CD14-positive monocyte (primary cell): ENCODE measurements around the gene CTSD. TPM values are rescaled to one million over a fixed set of nuclear protein-coding genes. Genes with fewer than 3 reads are reported as not detected.

Source experiments
- DNase-seq, 3 donors: peaks; one replicate each; pipeline ENCODE4 v3.0.0-alpha.2; 2011 to 2022
- H2AFZ ChIP-seq: 2 replicates; pipeline ENCODE4 v1.6.0; 2012; ENCODE audit warnings: mild to moderate bottlenecking, low read depth, low read length, inconsistent platforms; ENCODE audit not compliant: insufficient read depth, poor library complexity, severe bottlenecking
- H3K27ac ChIP-seq, 2 donors: 1 replicate in 1 of 2; 2 replicates in 1 of 2; pipeline ENCODE4 v1.5.1; 2012 to 2013; ENCODE audit warnings: low read length in 2 of 2, control low read depth in 1 of 2, inconsistent platforms in 1 of 2, low read depth in 1 of 2, mild to moderate bottlenecking in 1 of 2
- H3K27me3 ChIP-seq, 2 donors: one replicate each; pipeline versions ENCODE4 v1.6.0 to v1.6.1; 2011 to 2013; ENCODE audit warnings: low read length in 2 of 2; ENCODE audit not compliant: control insufficient read depth in 2 of 2, insufficient read depth in 2 of 2
- H3K36me3 ChIP-seq, 2 donors: replicated peaks in 1 of 2; 1 replicate in 1 of 2; 2 replicates in 1 of 2; pipeline versions ENCODE4 v1.5.1 to v1.6.1; 2012 to 2013; ENCODE audit warnings: low read length in 2 of 2, control low read depth in 1 of 2, inconsistent platforms in 1 of 2, mild to moderate bottlenecking in 1 of 2; ENCODE audit not compliant: insufficient read depth in 2 of 2, control insufficient read depth in 1 of 2
- H3K4me1 ChIP-seq, 2 donors: 1 replicate in 1 of 2; 2 replicates in 1 of 2; pipeline versions ENCODE4 v1.5.1 to v1.6.1; 2012 to 2013; ENCODE audit warnings: low read length in 2 of 2, control low read depth in 1 of 2, inconsistent platforms in 1 of 2, mild to moderate bottlenecking in 1 of 2, moderate library complexity in 1 of 2; ENCODE audit not compliant: insufficient read depth in 2 of 2, control insufficient read depth in 1 of 2
- H3K4me2 ChIP-seq: replicated peaks from 2 replicates; pipeline ENCODE3; 2012; ENCODE audit warnings: low read length, moderate library complexity, mild to moderate bottlenecking; ENCODE audit not compliant: poor library complexity, severe bottlenecking; ENCODE audit errors: extremely low read depth
- H3K4me3 ChIP-seq, 3 experiments: fragments of 200-600 bp in 1 of 3; sonication (generic) in 1 of 3; replicated peaks in 1 of 3; 1 replicate in 2 of 3; 2 replicates in 1 of 3; pipeline ENCODE4 v1.5.1; 2011 to 2013; ENCODE audit warnings: low read length in 3 of 3, mild to moderate bottlenecking in 3 of 3, control low read depth in 2 of 3, low read depth in 2 of 3, inconsistent platforms in 1 of 3, moderate library complexity in 1 of 3
- H3K79me2 ChIP-seq: 2 replicates; pipeline ENCODE4 v1.6.0; 2012; ENCODE audit warnings: mild to moderate bottlenecking, control low read depth, inconsistent platforms, low read length, moderate library complexity; ENCODE audit not compliant: insufficient read depth
- H3K9ac ChIP-seq: 2 replicates; pipeline ENCODE4 v1.6.0; 2017; ENCODE audit warnings: low read length, mild to moderate bottlenecking; ENCODE audit not compliant: insufficient read depth, poor library complexity, severe bottlenecking
- H3K9me3 ChIP-seq, 2 donors: replicated peaks in 1 of 2; 1 replicate in 1 of 2; 2 replicates in 1 of 2; pipeline versions ENCODE4 v1.5.1 to v1.6.1; 2012 to 2013; ENCODE audit warnings: low read length in 2 of 2, control low read depth in 1 of 2; ENCODE audit not compliant: control insufficient read depth in 1 of 2, insufficient read depth in 1 of 2
- H4K20me1 ChIP-seq: 2 replicates; pipeline ENCODE4 v1.6.0; 2012; ENCODE audit warnings: mild to moderate bottlenecking, low read length, control low read depth, moderate library complexity; ENCODE audit not compliant: insufficient read depth
- H3K27ac Mint-ChIP-seq, 7 donors: one replicate each; pipeline ENCODE4 v1.8.0; 2020; ENCODE audit warnings: mild to moderate bottlenecking in 7 of 7, mixed read lengths in 7 of 7, moderate library complexity in 6 of 7, inconsistent platforms in 2 of 7
- H3K27me3 Mint-ChIP-seq, 3 donors: one replicate each; pipeline ENCODE4 v1.8.0; 2021 to 2022; ENCODE audit warnings: low read depth in 3 of 3, mild to moderate bottlenecking in 3 of 3, mixed read lengths in 3 of 3, moderate library complexity in 3 of 3, inconsistent platforms in 1 of 3
- H3K36me3 Mint-ChIP-seq, 2 donors: one replicate each; pipeline ENCODE4 v1.8.0; 2020; ENCODE audit warnings: mixed read lengths in 2 of 2, inconsistent platforms in 1 of 2, mild to moderate bottlenecking in 1 of 2
- H3K4me1 Mint-ChIP-seq: one replicate; pipeline ENCODE4 v1.8.0; 2020; ENCODE audit warnings: mild to moderate bottlenecking, mixed read lengths
- H3K4me3 Mint-ChIP-seq, 2 donors: one replicate each; pipeline ENCODE4 v1.8.0; 2020; ENCODE audit warnings: mild to moderate bottlenecking in 2 of 2, mixed read lengths in 2 of 2, moderate library complexity in 1 of 2
- H3K9me3 Mint-ChIP-seq, 7 donors: one replicate each; pipeline ENCODE4 v1.8.0; 2020 to 2022; ENCODE audit warnings: mixed read lengths in 7 of 7, mild to moderate bottlenecking in 6 of 7, moderate library complexity in 6 of 7, inconsistent platforms in 2 of 7
- CTCF ChIP-seq: fragments of 200-600 bp; IDR thresholded peaks from one replicate; pipeline ENCODE4 v1.8.0; 2022; ENCODE audit warnings: antibody characterized with exemption, mild to moderate bottlenecking
- WGBS: methylation state at CpG from one replicate; pipeline ENCODE4 v1.1.5; 2013; ENCODE audit warnings: missing lambda C conversion rate; ENCODE audit not compliant: insufficient coverage; 5-methylcytosine and 5-hydroxymethylcytosine counted together
- intact Hi-C, 2 donors: fragments of 100-400 bp; cut with micrococcal nuclease; formaldehyde crosslinking; loops; one replicate each; pipeline versions ENCODE4 v1.15.0 to v1.15.1; 2023
- polyA plus RNA-seq, 3 donors: library from polyadenylated mRNA; depleted of rRNA in 1 of 3; unstranded in 2 of 3; stranded (reverse) in 1 of 3; fragments of 300-500 nt in 2 of 3; fragments of >200 nt in 1 of 3; fragmentation: Illumina TruSeq in 2 of 3; gene quantifications; 1 replicate in 2 of 3; 2 replicates in 1 of 3; pipeline ENCODE4 v1.2.3, GENCODE V29; 2012 to 2021

The CTSD gene
- polyA plus RNA-seq, 3 donors: 835 to 1,372 (median 855) TPM

GRCh38 chr11:1755692-1756561, 7.8 kb downstream of the CTSD start:
- 66% methylated on average over 14 of the region's 16 CpGs for WGBS
- Mint-ChIP-seq H3K4me1 (peaks cover 78% of the 10 kb centered on the region), H3K27me3 (peaks cover 0 to 8% (median 3%) of the 10 kb centered on the region in 3 donors), H3K4me3 (peak overlapping the region; percentile 42 to 53), H3K27ac (peak overlapping the region in 4 of 7 donors; percentile 18 to 75 (median 47)), H3K9me3 (no peaks in the 10 kb centered on the region), H3K36me3 (peaks cover 57 to 86% of the 10 kb centered on the region in 2 donors)
- Histone ChIP-seq H3K9ac (no peak overlapping the region), H2AFZ (no peak overlapping the region), H3K4me2 (peak overlapping the region; percentile 22), H3K27me3 (no peaks in the 10 kb centered on the region), H3K4me3 (peak overlapping the region in 1 of 3 experiments; percentile 12), H4K20me1 (peaks cover 100% of the 10 kb centered on the region), H3K27ac (no peak overlapping the region), H3K36me3 (peaks cover 74 to 78% of the 10 kb centered on the region in 2 donors), H3K4me1 (peaks cover 71 to 93% of the 10 kb centered on the region in 2 donors), H3K79me2 (peaks cover 57% of the 10 kb centered on the region), H3K9me3 (no peaks in the 10 kb centered on the region)
- TF ChIP-seq CTCF: no peak
- intact Hi-C loops: loop anchor here (5.0 kb wide), 2 partner anchors 36 to 41 kb away; no protein-coding TSS in a partner anchor
- DNase-seq: no peak

- Histone ChIP-seq H3K4me2 (peak overlapping the region; percentile 22), H3K9me3 (no peaks in the 10 kb centered on the region), H3K9ac (no peak overlapping the region), H3K27ac (no peak overlapping the region), H3K36me3 (peaks cover 72 to 78% of the 10 kb centered on the region in 2 donors), H3K79me2 (peaks cover 51% of the 10 kb centered on the region), H4K20me1 (peaks cover 100% of the 10 kb centered on the region), H2AFZ (no peak overlapping the region), H3K4me1 (peaks cover 70 to 93% of the 10 kb centered on the region in 2 donors), H3K4me3 (peak overlapping the region in 1 of 3 experiments; percentile 12), H3K27me3 (peaks cover 0 to 2% of the 10 kb centered on the region in 2 donors)
- no peak for TF ChIP-seq CTCF
- WGBS: 63% methylated on average over 9 of the region's 9 CpGs
- peaks cover 55 to 81% of the 10 kb centered on the region in 2 donors for H3K36me3 Mint-ChIP-seq
- H3K27me3 Mint-ChIP-seq: peaks cover 2 to 11% (median 3%) of the 10 kb centered on the region in 3 donors
- intact Hi-C loops: loop anchor here (5.0 kb wide), 2 partner anchors 37 to 42 kb away; no protein-coding TSS in a partner anchor
- DNase-seq: no peak
- H3K9me3 Mint-ChIP-seq: no peaks in the 10 kb centered on the region
- peaks cover 77% of the 10 kb centered on the region for H3K4me1 Mint-ChIP-seq
- H3K4me3 Mint-ChIP-seq: peak overlapping the region; percentile 42 to 53
- peak overlapping the region in 1 of 7 donors; percentile 75 for H3K27ac Mint-ChIP-seq
Measured at GRCh38 chr11:1755344-1755691, 8.4 kb downstream of the CTSD start.
